GM20000 (cell line): ENCODE results near the gene DNAJB1.
"Not testable (repeated sequence)": the region's sequence is repeated elsewhere in the genome, so short reads cannot be mapped to it uniquely, and the experiment has no call there.

Experiments used
- DNase-seq: peaks from one replicate; pipeline ENCODE4 v3.0.0; 2012; ENCODE audit warnings: low spot score
- CTCF ChIP-seq: IDR thresholded peaks from 2 replicates; pipeline ENCODE4 v1.5.1; 2012; ENCODE audit warnings: mild to moderate bottlenecking, control low read depth; ENCODE audit errors: extremely low read depth, missing control alignments

DNAJB1 gene

GRCh38 chr19:14558370-14559066 is 40.3 kb upstream of the DNAJB1 start:
- no peak for DNase-seq
- TF ChIP-seq CTCF, result no peak

GRCh38 chr19:14556662-14557188 is 38.5 kb upstream of the DNAJB1 start:
- peak; percentile 90 for DNase-seq
- peak; percentile 91 for TF ChIP-seq CTCF

- no peak for DNase-seq
- TF ChIP-seq CTCF, result no peak
These were observed 37.9 kb upstream of the DNAJB1 start for GRCh38 chr19:14555918-14556661.

- TF ChIP-seq CTCF, result no peak
These were observed 36.2 kb upstream of the DNAJB1 start for GRCh38 chr19:14554382-14554812.

GRCh38 chr19:14553939-14554243 is 35.7 kb upstream of the DNAJB1 start:
- TF ChIP-seq CTCF, result no peak
- DNase-seq, result no peak

More at GRCh38 chr19:14554382-14554812, 36.2 kb upstream of the DNAJB1 start:
- no peak for DNase-seq

GRCh38 chr19:14553042-14553938 is 35.1 kb upstream of the DNAJB1 start:
- no peak for TF ChIP-seq CTCF
- DNase-seq, result no peak

- DNase-seq, result not testable (repeated sequence)
These were observed 33.8 kb upstream of the DNAJB1 start for GRCh38 chr19:14552006-14552360.
